SK-N-MC (cell line): ENCODE measurements around the gene MYO5A.

Source experiments
- EZH2 ChIP-seq: fragments of 200-600 bp; sonication (generic); IDR thresholded peaks from one replicate; pipeline ENCODE4 v1.6.1; 2017; ENCODE audit warnings: antibody characterized with exemption
- FOXP2 ChIP-seq: optimal IDR thresholded peaks from 2 replicates; pipeline ENCODE3; 2011; ENCODE audit warnings: mild to moderate bottlenecking, moderate library complexity; ENCODE audit not compliant: insufficient read depth; ENCODE audit errors: extremely low read length, control extremely low read depth
- POLR2AphosphoS5 ChIP-seq: IDR thresholded peaks from 2 replicates; pipeline ENCODE4 v1.6.1; 2012; ENCODE audit warnings: mild to moderate bottlenecking, low read depth, low read length, borderline replicate concordance

DNA sequence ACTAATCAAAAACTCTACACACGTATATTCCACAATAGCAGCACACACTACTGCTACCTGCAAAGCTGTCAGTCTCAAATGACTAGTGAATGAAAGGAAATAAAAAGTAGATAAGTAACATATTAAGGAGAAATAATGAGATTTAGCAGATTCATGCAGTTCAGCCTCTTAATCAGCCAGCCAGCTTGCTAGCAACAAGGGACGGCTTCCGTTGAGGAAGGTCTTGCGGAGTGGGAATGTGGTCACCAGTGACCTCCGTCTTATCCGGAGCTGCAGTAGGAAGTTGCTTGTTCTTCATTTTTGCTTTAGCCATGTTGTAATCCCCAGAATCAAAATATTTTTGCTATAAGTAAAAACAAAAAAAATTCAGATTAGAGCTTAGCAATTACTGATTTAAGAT, 23.1 kb upstream of the MYO5A start:
- no peak for TF ChIP-seq POLR2AphosphoS5
- TF ChIP-seq EZH2, result no peak
- TF ChIP-seq FOXP2, result no peak
